Daoy (cell line): ENCODE data around the gene TAF9B. TPM values are rescaled to one million over a fixed set of nuclear protein-coding genes. Genes with fewer than 3 reads are reported as not detected.
"Not testable (repeated sequence)": the region's sequence is repeated elsewhere in the genome, so short reads cannot be mapped to it uniquely, and the experiment has no call there.

Experiments used
- DNase-seq: peaks from one replicate; pipeline ENCODE4 v3.0.0-alpha.2; 2015; ENCODE audit warnings: low read depth
- total RNA-seq: library from RNA; depleted of rRNA; stranded (reverse); fragments of >200 nt; shearing (Covaris generic); gene quantifications from 2 replicates; pipeline ENCODE4 v1.2.3, GENCODE V29; 2014; rRNA removed

The TAF9B gene
- total RNA-seq, result 27.0 and 30.2 TPM in 2 replicates

- peak; percentile 85 for DNase-seq
Observed at GRCh38 chrX:78139160-78140123, at the start of gene TAF9B. Gene TAF9B (minus strand): TSS chrX:78139650. CDS start chrX:78139611, 39 bp downstream.

GRCh38 chrX:78182881-78183280 is 43.4 kb upstream of the TAF9B start:
- DNase-seq, result no peak

DNA sequence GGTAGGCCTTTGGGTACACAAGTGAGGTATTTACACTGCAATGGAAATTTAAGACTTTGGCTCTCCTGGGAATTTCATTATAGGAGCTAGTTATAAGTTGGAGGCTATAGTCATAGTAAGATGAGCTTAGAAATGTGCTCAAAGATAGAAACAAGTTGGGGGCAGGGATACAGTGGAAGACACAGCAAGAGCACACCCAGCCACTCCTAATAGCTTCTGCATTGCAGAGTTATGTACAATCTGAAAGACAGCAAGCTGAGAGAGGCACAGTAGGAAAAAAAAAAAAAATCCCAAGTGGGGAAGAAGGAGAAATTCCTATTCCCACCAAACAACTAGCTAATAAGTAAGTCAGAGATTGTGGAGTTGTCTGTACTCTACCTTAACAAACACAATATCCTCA is 41.9 kb upstream of the TAF9B start:
- DNase-seq, result no peak

- no peak for DNase-seq
Observed at GRCh38 chrX:78168065-78168464, 28.6 kb upstream of the TAF9B start.

- DNase-seq, result no peak
Observed at GRCh38 chrX:78165425-78165824, 26.0 kb upstream of the TAF9B start.

- not testable (repeated sequence) for DNase-seq
Observed at GRCh38 chrX:78163175-78163574, 23.7 kb upstream of the TAF9B start.

GRCh38 chrX:78160711-78161110 is 21.3 kb upstream of the TAF9B start:
- not testable (repeated sequence) for DNase-seq

GRCh38 chrX:78157846-78158245 is 18.4 kb upstream of the TAF9B start:
- DNase-seq, result not testable (repeated sequence)

DNA sequence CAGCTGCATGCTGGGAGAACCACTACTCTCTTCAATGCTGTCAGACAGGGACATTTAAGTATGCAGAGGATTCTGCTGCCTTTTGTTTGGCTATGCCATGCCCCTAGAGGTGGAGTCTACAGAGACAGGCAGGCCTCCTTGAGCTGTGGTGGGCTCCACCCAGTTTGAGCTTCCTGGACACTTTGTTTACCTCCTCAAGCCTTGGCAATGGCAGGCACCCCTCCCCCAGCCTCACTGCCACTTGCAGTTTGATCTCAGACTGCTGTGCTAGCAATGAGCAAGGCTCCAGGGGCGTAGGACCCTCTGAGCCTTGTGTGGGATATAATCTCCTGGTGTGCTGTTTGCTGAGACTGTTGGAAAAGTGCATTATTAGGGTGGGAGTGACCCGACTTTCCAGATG is 17.9 kb upstream of the TAF9B start:
- DNase-seq, result not testable (repeated sequence)

- DNase-seq, result not testable (repeated sequence)
Observed at GRCh38 chrX:78147002-78147540, 7.6 kb upstream of the TAF9B start.

- no peak for DNase-seq
Observed at GRCh38 chrX:78140206-78140605, 756 bp upstream of the TAF9B start.

GRCh38 chrX:78133238-78133960 is 6.1 kb downstream of the TAF9B start:
- no peak for DNase-seq

- DNase-seq, result no peak
Observed at GRCh38 chrX:78131117-78131516, 8.3 kb downstream of the TAF9B start.

DNA sequence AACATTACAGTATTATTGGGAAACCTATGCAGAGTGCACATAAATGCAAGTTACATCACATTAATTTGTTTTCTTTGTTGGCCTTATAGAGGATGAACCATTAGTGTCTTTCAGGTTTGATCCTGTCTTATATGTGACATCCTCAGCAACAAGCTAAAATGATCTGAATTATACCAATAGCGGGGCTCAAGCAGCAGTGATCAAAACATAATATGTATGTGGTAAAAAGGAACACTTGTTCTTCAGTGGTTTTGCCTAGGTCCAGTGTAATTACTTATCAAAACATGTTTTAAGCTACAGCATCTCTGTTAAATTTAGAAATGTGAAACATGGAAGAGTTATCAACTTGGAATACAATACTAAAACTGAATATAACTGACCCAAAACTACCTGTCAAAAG is 9.1 kb downstream of the TAF9B start:
- DNase-seq, result no peak

DNA sequence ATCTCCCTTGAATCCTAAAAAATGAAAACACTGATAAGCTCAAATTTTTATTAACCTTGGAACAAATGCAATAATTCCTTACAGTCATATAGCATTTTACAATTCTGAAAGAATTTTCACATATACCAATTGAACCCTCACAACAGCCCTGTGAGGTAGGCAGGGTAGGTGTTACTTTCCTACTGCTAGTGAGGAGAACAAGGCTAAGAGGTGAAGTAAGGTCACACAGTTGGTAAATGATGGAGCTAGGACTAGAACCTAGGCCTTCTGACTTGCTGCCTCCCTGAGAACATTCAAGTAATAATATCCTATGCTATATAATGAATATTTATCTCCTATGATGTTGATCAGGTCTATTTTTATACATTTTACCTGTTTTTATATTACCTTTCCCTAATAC is 9.7 kb downstream of the TAF9B start:
- DNase-seq, result no peak

- not testable (repeated sequence) for DNase-seq
Observed at GRCh38 chrX:78125781-78126180, 13.7 kb downstream of the TAF9B start.

DNA sequence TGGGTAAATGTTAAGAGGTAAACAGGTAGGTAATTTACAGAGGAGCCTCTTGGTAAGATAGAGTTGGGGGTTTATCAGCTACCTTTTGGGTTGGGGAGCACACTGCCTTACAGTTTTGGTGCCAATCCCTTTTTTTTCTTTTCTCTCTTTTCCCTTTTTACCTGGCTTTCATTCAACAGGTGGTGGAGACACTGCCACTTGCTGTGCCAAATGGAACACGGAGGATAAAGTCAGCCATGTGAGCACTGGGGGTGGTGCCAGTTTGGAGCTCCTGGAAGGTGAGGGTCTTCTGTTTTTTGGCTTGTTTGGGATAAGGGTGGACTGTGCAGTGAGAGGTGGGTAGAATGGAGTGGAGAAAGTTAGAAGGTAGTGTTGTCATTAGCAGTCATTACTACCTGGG is 14.3 kb downstream of the TAF9B start:
- no peak for DNase-seq

DNA sequence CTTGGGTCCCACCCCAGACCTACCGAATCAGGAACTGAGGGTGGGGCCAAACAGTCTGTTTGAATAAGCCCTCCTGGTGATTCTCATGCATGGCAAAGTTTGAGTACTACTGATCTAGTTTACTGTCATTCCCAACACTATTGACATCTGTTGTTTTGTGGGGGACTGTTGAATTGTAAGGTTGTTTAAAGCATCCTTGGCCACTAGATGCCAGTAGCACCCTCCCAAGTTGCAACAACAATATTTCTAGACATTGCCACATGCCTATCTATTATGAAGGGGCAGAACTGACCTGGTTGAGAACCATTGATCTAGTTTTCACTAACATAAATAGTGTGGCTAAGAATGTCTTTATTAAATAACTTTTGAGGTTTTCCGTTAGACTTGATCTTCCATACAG is 15.1 kb downstream of the TAF9B start:
- no peak for DNase-seq

DNA sequence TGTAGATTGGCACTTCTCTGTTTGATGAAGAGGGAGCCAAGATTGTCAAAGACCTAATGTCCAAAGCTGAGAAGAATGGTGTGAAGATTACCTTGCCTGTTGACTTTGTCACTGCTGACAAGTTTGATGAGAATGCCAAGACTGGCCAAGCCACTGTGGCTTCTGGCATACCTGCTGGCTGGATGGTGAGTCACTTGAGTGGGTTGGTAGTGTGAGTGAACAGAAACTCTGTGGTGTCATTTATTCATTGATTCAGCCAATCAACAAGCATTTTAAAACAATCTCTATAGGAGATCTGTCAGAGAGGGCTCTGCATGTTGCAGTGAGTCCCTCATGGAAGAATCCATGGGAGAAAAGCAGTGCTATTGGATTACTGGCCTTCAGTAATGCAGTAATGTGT is 16.3 kb downstream of the TAF9B start:
- DNase-seq, result peak; percentile 18

DNA sequence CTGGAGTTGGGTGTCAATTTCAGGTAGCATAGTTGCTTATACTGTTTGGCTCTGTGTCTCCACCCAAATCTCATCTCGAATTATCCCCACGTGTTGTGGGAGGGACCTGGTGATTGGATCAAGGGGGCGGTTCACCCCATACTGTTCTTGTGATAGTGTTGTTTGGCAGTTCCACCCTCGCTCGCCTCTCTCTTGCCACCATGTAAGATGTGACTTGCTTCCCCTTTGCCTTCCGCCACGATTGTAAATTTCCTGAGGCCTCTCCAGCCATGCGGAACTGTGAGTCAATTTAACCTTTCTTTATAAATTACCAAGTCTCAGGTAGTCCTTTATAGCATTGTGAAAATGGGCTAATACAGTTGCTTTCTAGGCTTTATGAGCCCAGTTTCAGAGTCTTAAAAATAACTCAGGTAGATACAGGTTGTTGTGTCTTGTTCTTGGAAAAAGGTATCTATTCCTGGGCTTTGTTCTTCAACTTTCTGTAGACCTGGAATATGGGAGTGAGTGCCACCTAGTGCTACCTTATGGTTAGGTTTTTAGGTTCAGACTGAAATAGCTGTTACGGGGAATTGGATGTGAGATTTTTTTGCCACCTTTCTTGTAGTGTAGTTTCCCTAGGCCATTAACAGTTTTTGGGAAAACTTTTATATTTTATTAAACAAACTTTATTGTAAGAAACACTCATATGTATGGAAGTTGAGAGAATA is 19.8 kb downstream of the TAF9B start:
- no peak for DNase-seq

DNA sequence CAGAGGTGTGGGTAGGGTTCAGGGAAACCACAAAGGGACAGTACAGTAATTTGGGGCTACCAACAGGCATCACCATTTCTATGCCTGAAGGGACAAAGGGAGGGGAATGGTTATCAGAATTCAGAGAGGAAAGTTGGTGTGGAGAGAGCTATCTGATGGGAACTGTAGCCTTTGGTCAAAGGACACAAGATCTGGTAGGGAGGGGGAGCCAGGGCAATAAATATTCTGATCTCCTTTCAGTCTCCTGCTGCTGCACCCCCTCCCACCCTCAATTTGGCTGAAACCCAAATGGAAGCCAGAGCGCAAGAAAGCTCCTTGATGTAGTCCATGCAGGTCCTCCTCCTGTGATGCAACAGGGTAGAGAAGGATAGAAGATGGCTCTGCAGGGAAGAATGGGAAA is 20.8 kb downstream of the TAF9B start:
- no peak for DNase-seq

DNA sequence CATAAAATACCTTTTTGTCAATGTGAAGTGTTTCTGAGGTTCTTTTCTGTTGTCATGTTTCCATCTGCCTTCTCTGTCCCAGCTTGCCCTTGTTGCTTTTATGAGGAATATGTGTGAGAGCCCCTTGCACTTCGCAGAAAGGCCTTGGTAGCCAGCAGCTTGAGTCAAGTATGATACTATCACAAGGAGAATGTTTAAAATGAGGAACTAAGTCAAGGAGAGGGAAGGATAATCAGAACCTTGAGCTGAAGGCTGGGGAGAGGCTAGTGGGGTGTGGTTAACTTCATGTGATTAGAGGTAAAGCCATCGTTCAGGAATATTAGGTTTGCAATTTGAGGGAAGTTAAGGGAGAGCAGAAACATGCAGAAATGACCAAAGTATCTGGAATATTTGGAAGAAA is 22.7 kb downstream of the TAF9B start:
- DNase-seq, result no peak
